Measurements from ENCODE around the gene MFN2.

Gene MFN2

GRCh38 chr1:12006167-12006921 lies 26.1 kb downstream of the MFN2 start:
- H3K9me3 ChIP-seq (ENCODE audit: control insufficient read depth, insufficient read depth, low read depth, low read length), result no peaks in the 10 kb centered on the region
- ChIA-PET POLR2A (interaction anchor here (1.5 kb wide), 1 partner anchor 13 kb away, joined by 6 read pairs; the partner anchor contains the start of gene MIIP), CTCF (no interaction called here)
- peaks cover 12 to 92% of the 10 kb centered on the region in 2 experiments; a peak in 2 of 3 replicates for H3K36me3 ChIP-seq (ENCODE audit: control insufficient read depth in 2 of 2, insufficient read depth in 1 of 2, low read length in 2 of 2)
- H3K4me1 ChIP-seq (ENCODE audit: control insufficient read depth, insufficient read depth, low read length), result no peaks in the 10 kb centered on the region
- no peak overlapping the region for H3K27ac ChIP-seq (ENCODE audit: extremely low read depth, low read depth, low read length)
- TF ChIP-seq KLF17 (tag by site-specific recombination; IDR thresholded peaks at IDR 0.05) (no peak), ZNF138 (tag by site-specific recombination; IDR thresholded peaks at IDR 0.05; ENCODE audit: borderline replicate concordance) (no peak), GLI4 (tag by site-specific recombination; IDR thresholded peaks at IDR 0.05) (no peak), ZNF621 (tag by site-specific recombination; IDR thresholded peaks at IDR 0.05) (no peak), ZNF398 (tag by site-specific recombination; IDR thresholded peaks at IDR 0.05) (no peak), ZNF558 (tag by site-specific recombination; IDR thresholded peaks at IDR 0.05) (no peak), ZNF610 (tag by site-specific recombination; IDR thresholded peaks at IDR 0.05; ENCODE audit: borderline replicate concordance) (no peak), ZNF423 (tag by site-specific recombination; IDR thresholded peaks at IDR 0.05) (no peak)
- no peak overlapping the region for H3K4me3 ChIP-seq (ENCODE audit: low read depth, low read length)

GRCh38 chr1:12007204-12007603 lies 27.0 kb downstream of the MFN2 start:
- Histone ChIP-seq H3K36me3 (ENCODE audit: control insufficient read depth in 2 of 2, insufficient read depth in 1 of 2, low read length in 2 of 2) (peaks cover 12 to 92% of the 10 kb centered on the region in 2 experiments; a peak in 2 of 3 replicates), H3K4me3 (ENCODE audit: low read depth, low read length) (no peak overlapping the region), H3K4me1 (ENCODE audit: control insufficient read depth, insufficient read depth, low read length) (no peaks in the 10 kb centered on the region), H3K9me3 (ENCODE audit: control insufficient read depth, insufficient read depth, low read depth, low read length) (no peaks in the 10 kb centered on the region), H3K27ac (ENCODE audit: extremely low read depth, low read depth, low read length) (no peak overlapping the region)
- POLR2A ChIA-PET, result no interaction called here
- CTCF ChIA-PET, result no interaction called here
- TF ChIP-seq ZNF596 (tag by site-specific recombination; IDR thresholded peaks at IDR 0.05) (no peak), ZNF521 (tag by site-specific recombination; IDR thresholded peaks at IDR 0.05) (no peak), ZNF707 (tag by site-specific recombination; IDR thresholded peaks at IDR 0.05) (no peak), GLIS1 (tag by site-specific recombination; IDR thresholded peaks at IDR 0.05) (no peak), ZFP69B (tag by site-specific recombination; IDR thresholded peaks at IDR 0.05) (no peak), ZNF138 (tag by site-specific recombination; IDR thresholded peaks at IDR 0.05; ENCODE audit: borderline replicate concordance) (no peak), ZNF280D (tag by site-specific recombination; IDR thresholded peaks at IDR 0.05) (no peak), ZNF169 (tag by site-specific recombination; IDR thresholded peaks at IDR 0.05) (no peak), ZNF670 (tag by site-specific recombination; IDR thresholded peaks at IDR 0.05; ENCODE audit: low read depth) (no peak), ZNF132 (tag by site-specific recombination; IDR thresholded peaks at IDR 0.05; ENCODE audit: borderline replicate concordance) (no peak), ZNF112 (tag by site-specific recombination; IDR thresholded peaks at IDR 0.05) (no peak), MYNN (tag by site-specific recombination; IDR thresholded peaks at IDR 0.05; ENCODE audit: borderline replicate concordance) (no peak), ZFHX2 (tag by site-specific recombination; conservative IDR thresholded peaks at IDR 0.05) (no peak), ZNF175 (tag by site-specific recombination; IDR thresholded peaks at IDR 0.05) (no peak), ZNF423 (tag by site-specific recombination; IDR thresholded peaks at IDR 0.05) (no peak), ZBTB44 (tag by site-specific recombination; IDR thresholded peaks at IDR 0.05) (no peak)
